Calu3 (cell line): ENCODE data around the gene ZCCHC4. TPM values are rescaled to one million over a fixed set of nuclear protein-coding genes. Genes with fewer than 3 reads are reported as not detected.

Source experiments
- BruUV-seq: library from RNA; stranded (reverse); fragments of 400-500 nt; replicated peaks from 2 replicates; lab custom pipeline; 2021; lab: Mats Ljungman, UMichigan
- CTCF ChIA-PET: fragments of 300-600 bp; sonication (Branson Sonifier 250); formaldehyde crosslinking; loops from one replicate; lab custom pipeline; 2022; ENCODE audit warnings: antibody characterized with exemption; lab: Charles Lee
- DNase-seq: peaks from one replicate; pipeline ENCODE4 v3.0.0; 2022
- H3K27ac Mint-ChIP-seq: one replicate; pipeline ENCODE4 v1.8.0; 2022; ENCODE audit warnings: mixed read lengths; ENCODE audit not compliant: unreplicated experiment
- H3K27me3 Mint-ChIP-seq: one replicate; pipeline ENCODE4 v1.8.0; 2022; ENCODE audit warnings: mixed read lengths; ENCODE audit not compliant: unreplicated experiment
- H3K36me3 Mint-ChIP-seq: one replicate; pipeline ENCODE4 v1.8.0; 2022; ENCODE audit warnings: mild to moderate bottlenecking, moderate library complexity, mixed read lengths; ENCODE audit not compliant: insufficient read depth, unreplicated experiment
- H3K4me1 Mint-ChIP-seq: one replicate; pipeline ENCODE4 v1.8.0; 2022; ENCODE audit warnings: mild to moderate bottlenecking, low read depth, mixed read lengths; ENCODE audit not compliant: unreplicated experiment
- H3K4me3 Mint-ChIP-seq: one replicate; pipeline ENCODE4 v1.8.0; 2022; ENCODE audit warnings: mild to moderate bottlenecking, low read depth, moderate library complexity, mixed read lengths; ENCODE audit not compliant: unreplicated experiment
- H3K9me3 Mint-ChIP-seq: one replicate; pipeline ENCODE4 v1.8.0; 2022; ENCODE audit warnings: low read depth, mixed read lengths; ENCODE audit not compliant: unreplicated experiment
- CTCF ChIP-seq: fragments of 200-600 bp; IDR thresholded peaks from one replicate; pipeline ENCODE4 v1.8.0; 2022; ENCODE audit warnings: antibody characterized with exemption; ENCODE audit not compliant: unreplicated experiment
- intact Hi-C: fragments of 100-400 bp; cut with micrococcal nuclease; formaldehyde crosslinking; loops from one replicate; pipeline ENCODE4 v1.10.0; 2022; ENCODE audit not compliant: unreplicated experiment
- total RNA-seq: library from RNA; stranded (reverse); gene quantifications from 2 replicates; pipeline ENCODE4 v1.2.3, GENCODE V29; 2022

Gene ZCCHC4
- total RNA-seq, 1 experiment from 2014 or later: 10.1 TPM

GRCh38 chr4:25330905-25331808 lies 18.6 kb downstream of the ZCCHC4 start:
- CTCF ChIA-PET: interaction anchor here (1.3 kb wide), 1 partner anchor 19 kb away, joined by 5 read pairs; the partner anchor contains the start of gene ZCCHC4
- Mint-ChIP-seq H3K27me3 (no peaks in the 10 kb centered on the region), H3K4me1 (no peaks in the 10 kb centered on the region), H3K36me3 (no peaks in the 10 kb centered on the region), H3K9me3 (no peaks in the 10 kb centered on the region), H3K27ac (no peak overlapping the region), H3K4me3 (no peak overlapping the region)
- intact Hi-C loops: no loop called here
- no peak for TF ChIP-seq CTCF
- no peak for DNase-seq
- BruUV-seq: no TSS peak

GRCh38 chr4:25343671-25344070 lies 31.1 kb downstream of the ZCCHC4 start:
- no peak overlapping the region for H3K27ac Mint-ChIP-seq
- no peaks in the 10 kb centered on the region for H3K4me1 Mint-ChIP-seq
- no peak for TF ChIP-seq CTCF
- no peak for DNase-seq
- no peaks in the 10 kb centered on the region for H3K36me3 Mint-ChIP-seq
- BruUV-seq: no TSS peak
- H3K4me3 Mint-ChIP-seq: no peak overlapping the region
- CTCF ChIA-PET: no interaction called here
- intact Hi-C loops: no loop called here
- H3K9me3 Mint-ChIP-seq: no peaks in the 10 kb centered on the region
- H3K27me3 Mint-ChIP-seq: no peaks in the 10 kb centered on the region

GRCh38 chr4:25345744-25346143 lies 33.2 kb downstream of the ZCCHC4 start:
- no TSS peak for BruUV-seq
- Mint-ChIP-seq H3K4me1 (no peaks in the 10 kb centered on the region), H3K4me3 (no peak overlapping the region), H3K9me3 (no peaks in the 10 kb centered on the region), H3K27ac (no peak overlapping the region), H3K27me3 (no peaks in the 10 kb centered on the region), H3K36me3 (no peaks in the 10 kb centered on the region)
- CTCF ChIA-PET: no interaction called here
- no peak for DNase-seq
- intact Hi-C loops: no loop called here
- TF ChIP-seq CTCF: no peak

GRCh38 chr4:25346913-25347312 lies 34.3 kb downstream of the ZCCHC4 start:
- intact Hi-C loops: no loop called here
- no peak overlapping the region for H3K27ac Mint-ChIP-seq
- DNase-seq: no peak
- no peaks in the 10 kb centered on the region for H3K9me3 Mint-ChIP-seq
- no peaks in the 10 kb centered on the region for H3K4me1 Mint-ChIP-seq
- CTCF ChIA-PET: no interaction called here
- no TSS peak for BruUV-seq
- no peak overlapping the region for H3K4me3 Mint-ChIP-seq
- no peaks in the 10 kb centered on the region for H3K36me3 Mint-ChIP-seq
- TF ChIP-seq CTCF: no peak
- no peaks in the 10 kb centered on the region for H3K27me3 Mint-ChIP-seq
